GM12891 (cell line): Measurements from ENCODE around the gene PSAPL1.

Experiments
- POLR2A ChIP-seq: IDR thresholded peaks from 2 replicates; pipeline ENCODE4 v1.6.1; 2011; ENCODE audit warnings: low read depth, low read length, control low read depth
- POLR2AphosphoS5 ChIP-seq: IDR thresholded peaks from 2 replicates; pipeline ENCODE4 v1.6.1; 2011; ENCODE audit warnings: low read depth, low read length, control low read depth
- POU2F2 ChIP-seq: IDR thresholded peaks from 2 replicates; pipeline ENCODE4 v1.6.1; 2011; ENCODE audit warnings: low read depth, mild to moderate bottlenecking, control low read depth, low read length, moderate library complexity
- SPI1 ChIP-seq: IDR thresholded peaks from 2 replicates; pipeline ENCODE4 v1.6.1; 2011; ENCODE audit warnings: low read depth, low read length, control low read depth
- TAF1 ChIP-seq: IDR thresholded peaks from 2 replicates; pipeline ENCODE4 v1.6.1; 2011; ENCODE audit warnings: low read depth, low read length, control low read depth

GRCh38 chr4:7433376-7434140, 1.2 kb downstream of the PSAPL1 start:
- TF ChIP-seq SPI1, result no peak
- TF ChIP-seq POLR2A, result no peak
- TF ChIP-seq TAF1, result no peak
- no peak for TF ChIP-seq POLR2AphosphoS5
- TF ChIP-seq POU2F2, result no peak
